MM.1S (cell line): Measurements from ENCODE around the gene DMGDH.

ENCODE experiments used
- DNase-seq: peaks from one replicate; pipeline ENCODE4 v3.0.0-alpha.2; 2015
- H2AFZ ChIP-seq: fragments of 300-600 bp; sonication (generic); 2 replicates; pipeline ENCODE4 v1.6.0; 2016; ENCODE audit warnings: antibody characterized with exemption, low read length
- H3F3A ChIP-seq: fragments of 300-600 bp; sonication (generic); 2 replicates; pipeline ENCODE4 v1.6.1; 2016; ENCODE audit warnings: mild to moderate bottlenecking, antibody characterized with exemption, low read length, moderate library complexity, mixed read lengths; ENCODE audit not compliant: insufficient read depth
- H3K27ac ChIP-seq: fragments of 300-600 bp; sonication (generic); 2 replicates; pipeline ENCODE4 v1.5.1; 2016; ENCODE audit warnings: mild to moderate bottlenecking, low read length
- H3K27me3 ChIP-seq: fragments of 300-600 bp; sonication (generic); replicated peaks from 2 replicates; pipeline ENCODE4 v1.6.0; 2016; ENCODE audit warnings: low read length; ENCODE audit not compliant: insufficient read depth
- H3K36me3 ChIP-seq: fragments of 300-600 bp; sonication (generic); replicated peaks from 2 replicates; pipeline ENCODE4 v1.6.1; 2016; ENCODE audit warnings: mild to moderate bottlenecking, low read length, mixed read lengths; ENCODE audit not compliant: insufficient read depth
- H3K4me1 ChIP-seq: fragments of 300-600 bp; sonication (generic); 2 replicates; pipeline ENCODE4 v1.6.1; 2016; ENCODE audit warnings: low read length, mixed read lengths
- H3K4me2 ChIP-seq: fragments of 300-600 bp; sonication (generic); 2 replicates; pipeline ENCODE4 v1.6.0; 2016; ENCODE audit warnings: low read depth, low read length
- H3K4me3 ChIP-seq: fragments of 300-600 bp; sonication (generic); 2 replicates; pipeline ENCODE4 v1.5.1; 2016; ENCODE audit warnings: low read length, mixed read lengths
- H3K79me2 ChIP-seq: fragments of 300-600 bp; sonication (generic); 2 replicates; pipeline ENCODE4 v1.6.1; 2016; ENCODE audit warnings: mixed run types, low read length, mixed read lengths
- H3K9ac ChIP-seq: fragments of 300-600 bp; sonication (generic); 2 replicates; pipeline ENCODE4 v1.6.1; 2016; ENCODE audit warnings: low read length, mixed read lengths
- H3K9me2 ChIP-seq: fragments of 300-600 bp; sonication (generic); replicated peaks from 2 replicates; pipeline ENCODE4 v1.6.1; 2016; ENCODE audit warnings: mild to moderate bottlenecking, low read length, mixed read lengths; ENCODE audit not compliant: insufficient read depth
- H3K9me3 ChIP-seq: fragments of 300-600 bp; sonication (generic); replicated peaks from 2 replicates; pipeline ENCODE4 v1.6.1; 2016; ENCODE audit warnings: mild to moderate bottlenecking, low read length, mixed read lengths; ENCODE audit not compliant: insufficient read depth
- H4K20me1 ChIP-seq: fragments of 300-600 bp; sonication (generic); 2 replicates; pipeline ENCODE4 v1.6.1; 2016; ENCODE audit warnings: mild to moderate bottlenecking, low read length, moderate library complexity, mixed read lengths; ENCODE audit not compliant: insufficient read depth
- EZH2 ChIP-seq: fragments of 300-600 bp; sonication (generic); optimal IDR thresholded peaks from 2 replicates; pipeline ENCODE3; 2017; ENCODE audit warnings: low read depth, mild to moderate bottlenecking, antibody characterized with exemption, low read length, mixed read lengths
- EZH2phosphoT487 ChIP-seq: fragments of 300-600 bp; sonication (generic); IDR thresholded peaks from 2 replicates; pipeline ENCODE4 v1.6.1; 2018; ENCODE audit warnings: antibody characterized with exemption, low read length
- TF ChIP-seq, protein P1 (sequence below): fragments of 300-600 bp; sonication (generic); IDR thresholded peaks from 2 replicates; pipeline ENCODE4 v1.5.1; 2016; ENCODE audit warnings: antibody characterized with exemption, low read length, mixed read lengths

DMGDH gene

DNA sequence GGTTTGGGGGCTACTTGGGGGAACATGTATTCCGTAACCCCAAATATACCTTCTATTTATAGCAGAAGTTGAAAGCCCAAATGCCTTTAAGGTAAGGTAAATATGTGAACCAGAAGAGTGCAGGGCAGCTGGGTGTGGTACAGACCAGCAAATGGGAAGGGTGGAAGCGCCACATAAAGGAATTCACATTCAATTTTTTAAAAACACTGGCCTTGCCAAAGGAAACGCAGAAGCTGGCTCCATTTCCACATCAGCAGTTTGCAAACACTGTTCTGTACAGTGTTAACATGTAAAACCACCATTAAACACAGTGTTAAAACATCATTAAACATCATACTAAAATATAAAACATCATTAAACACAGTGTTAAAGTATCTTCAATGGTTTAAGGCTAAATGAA lies 38.6 kb upstream of the DMGDH start:
- no peaks in the 10 kb centered on the region for H3K36me3 ChIP-seq
- H3K9me3 ChIP-seq: no peaks in the 10 kb centered on the region
- no peaks in the 10 kb centered on the region for H3K79me2 ChIP-seq
- H4K20me1 ChIP-seq: no peaks in the 10 kb centered on the region
- H3K4me3 ChIP-seq: no peak overlapping the region
- no peak overlapping the region for H2AFZ ChIP-seq
- H3K27ac ChIP-seq: no peak overlapping the region
- no peak overlapping the region for H3K4me2 ChIP-seq
- no peaks in the 10 kb centered on the region for H3K9me2 ChIP-seq
- TF ChIP-seq, protein P1, sequence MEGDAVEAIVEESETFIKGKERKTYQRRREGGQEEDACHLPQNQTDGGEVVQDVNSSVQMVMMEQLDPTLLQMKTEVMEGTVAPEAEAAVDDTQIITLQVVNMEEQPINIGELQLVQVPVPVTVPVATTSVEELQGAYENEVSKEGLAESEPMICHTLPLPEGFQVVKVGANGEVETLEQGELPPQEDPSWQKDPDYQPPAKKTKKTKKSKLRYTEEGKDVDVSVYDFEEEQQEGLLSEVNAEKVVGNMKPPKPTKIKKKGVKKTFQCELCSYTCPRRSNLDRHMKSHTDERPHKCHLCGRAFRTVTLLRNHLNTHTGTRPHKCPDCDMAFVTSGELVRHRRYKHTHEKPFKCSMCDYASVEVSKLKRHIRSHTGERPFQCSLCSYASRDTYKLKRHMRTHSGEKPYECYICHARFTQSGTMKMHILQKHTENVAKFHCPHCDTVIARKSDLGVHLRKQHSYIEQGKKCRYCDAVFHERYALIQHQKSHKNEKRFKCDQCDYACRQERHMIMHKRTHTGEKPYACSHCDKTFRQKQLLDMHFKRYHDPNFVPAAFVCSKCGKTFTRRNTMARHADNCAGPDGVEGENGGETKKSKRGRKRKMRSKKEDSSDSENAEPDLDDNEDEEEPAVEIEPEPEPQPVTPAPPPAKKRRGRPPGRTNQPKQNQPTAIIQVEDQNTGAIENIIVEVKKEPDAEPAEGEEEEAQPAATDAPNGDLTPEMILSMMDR: no peak
- TF ChIP-seq EZH2: no peak
- no peak for TF ChIP-seq EZH2phosphoT487
- H3F3A ChIP-seq: no peaks in the 10 kb centered on the region
- no peaks in the 10 kb centered on the region for H3K4me1 ChIP-seq
- no peaks in the 10 kb centered on the region for H3K27me3 ChIP-seq
- no peak overlapping the region for H3K9ac ChIP-seq
- DNase-seq: no peak

DNA sequence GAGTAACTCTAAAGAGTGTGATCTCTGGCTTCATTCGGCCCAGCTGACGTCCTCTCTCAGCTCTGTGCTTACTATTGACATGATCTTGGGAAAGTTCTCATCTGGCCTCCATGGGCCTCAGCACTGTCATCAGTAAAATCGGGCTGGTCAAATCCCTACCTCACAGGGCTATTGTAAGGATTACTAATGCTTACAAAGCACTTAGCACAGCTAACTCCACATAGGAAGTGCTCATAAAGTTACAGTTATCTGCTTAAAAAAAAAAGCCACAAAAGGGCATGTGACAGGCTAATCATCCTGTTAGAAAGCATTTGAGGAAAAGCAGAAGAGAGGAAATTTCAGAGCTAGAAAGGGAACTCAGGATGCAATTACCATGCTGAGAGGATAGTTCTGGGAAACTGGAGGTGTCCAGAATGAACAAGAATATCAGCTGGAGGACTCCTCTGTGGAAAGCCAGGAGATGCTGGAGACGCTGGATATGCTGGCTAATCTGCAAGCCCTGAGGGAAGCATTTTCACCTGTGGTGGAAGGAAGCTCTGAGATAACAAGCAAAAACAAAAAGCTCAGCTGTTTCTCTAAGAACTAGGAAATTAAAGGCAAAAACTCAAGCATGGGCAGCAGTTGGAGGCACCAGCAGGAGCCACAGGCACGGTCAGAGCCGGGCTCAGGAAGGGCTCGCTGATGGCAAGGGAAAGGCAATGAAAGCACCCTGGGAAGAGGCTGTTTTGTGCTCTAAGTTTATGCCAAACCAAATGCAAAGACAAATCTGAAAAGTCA lies 37.7 kb upstream of the DMGDH start:
- no peaks in the 10 kb centered on the region for H3K9me2 ChIP-seq
- no peaks in the 10 kb centered on the region for H3K79me2 ChIP-seq
- H3K9ac ChIP-seq: no peak overlapping the region
- no peak overlapping the region for H3K27ac ChIP-seq
- no peaks in the 10 kb centered on the region for H3F3A ChIP-seq
- no peaks in the 10 kb centered on the region for H3K36me3 ChIP-seq
- H3K27me3 ChIP-seq: no peaks in the 10 kb centered on the region
- no peaks in the 10 kb centered on the region for H3K9me3 ChIP-seq
- H4K20me1 ChIP-seq: no peaks in the 10 kb centered on the region
- DNase-seq: no peak
- no peaks in the 10 kb centered on the region for H3K4me1 ChIP-seq
- no peak overlapping the region for H2AFZ ChIP-seq
- TF ChIP-seq EZH2phosphoT487 (no peak), EZH2 (no peak)
- TF ChIP-seq, protein P1: no peak
- H3K4me2 ChIP-seq: no peak overlapping the region
- no peak overlapping the region for H3K4me3 ChIP-seq

DNA sequence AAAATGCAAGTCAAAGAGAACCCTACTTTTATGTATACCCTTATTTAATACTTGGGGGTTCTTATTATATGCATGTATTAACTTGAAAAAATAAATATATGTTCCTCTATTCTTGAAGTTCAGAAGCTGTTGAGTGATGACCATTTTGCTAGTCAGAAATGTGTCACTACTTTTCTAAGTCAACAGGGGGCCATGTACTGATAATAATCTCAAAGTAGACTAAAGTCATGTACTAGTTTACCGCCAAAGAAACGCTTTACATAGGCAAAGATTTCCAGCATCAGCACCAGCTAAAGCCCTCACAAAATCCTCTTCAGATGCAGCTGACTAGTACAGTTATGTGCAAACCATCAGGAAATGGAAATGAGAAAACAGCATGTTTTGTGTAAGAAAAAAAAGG lies 36.4 kb upstream of the DMGDH start:
- H3K9ac ChIP-seq: no peak overlapping the region
- H3F3A ChIP-seq: no peaks in the 10 kb centered on the region
- H3K27ac ChIP-seq: no peak overlapping the region
- no peaks in the 10 kb centered on the region for H3K79me2 ChIP-seq
- no peaks in the 10 kb centered on the region for H4K20me1 ChIP-seq
- H3K36me3 ChIP-seq: no peaks in the 10 kb centered on the region
- no peaks in the 10 kb centered on the region for H3K9me2 ChIP-seq
- H3K27me3 ChIP-seq: no peaks in the 10 kb centered on the region
- TF ChIP-seq EZH2: no peak
- no peak for TF ChIP-seq EZH2phosphoT487
- TF ChIP-seq, protein P1: no peak
- no peaks in the 10 kb centered on the region for H3K9me3 ChIP-seq
- H3K4me2 ChIP-seq: no peak overlapping the region
- H2AFZ ChIP-seq: no peak overlapping the region
- no peak overlapping the region for H3K4me3 ChIP-seq
- DNase-seq: no peak
- H3K4me1 ChIP-seq: no peaks in the 10 kb centered on the region
